Frontal cortex (tissue), 4 donors: ENCODE results near the gene ATP11A. TPM values are rescaled to one million over a fixed set of nuclear protein-coding genes. Genes with fewer than 3 reads are reported as not detected.

Experiments
- DNase-seq, 2 donors: peaks; one replicate each; pipeline ENCODE4 v3.0.0; 2012; ENCODE audit warnings: low spot score in 2 of 2
- FAIRE-seq: peaks from 2 replicates; lab custom pipeline; 2012; peaks lifted over from hg19 to GRCh38; lab: Jason Lieb, UNC
- total RNA-seq: library from RNA; depleted of rRNA; stranded (reverse); fragments of >200 nt; gene quantifications from one replicate; pipeline ENCODE4 v1.2.3, GENCODE V29; 2014
- donor health status: control.
- donor health status: control.
- donor health status: control.

The ATP11A gene
- total RNA-seq, 1 donor from 2014 or later = 6.9 TPM

GRCh38 chr13:112688560-112689302 is 1.1 kb upstream of the ATP11A start:
- FAIRE-seq (no peak), DNase-seq (no peak)

GRCh38 chr13:112690283-112690929 is 568 bp downstream of the ATP11A start:
- no peak for FAIRE-seq
- peak in 1 of 2 donors; percentile 56 for DNase-seq

DNA sequence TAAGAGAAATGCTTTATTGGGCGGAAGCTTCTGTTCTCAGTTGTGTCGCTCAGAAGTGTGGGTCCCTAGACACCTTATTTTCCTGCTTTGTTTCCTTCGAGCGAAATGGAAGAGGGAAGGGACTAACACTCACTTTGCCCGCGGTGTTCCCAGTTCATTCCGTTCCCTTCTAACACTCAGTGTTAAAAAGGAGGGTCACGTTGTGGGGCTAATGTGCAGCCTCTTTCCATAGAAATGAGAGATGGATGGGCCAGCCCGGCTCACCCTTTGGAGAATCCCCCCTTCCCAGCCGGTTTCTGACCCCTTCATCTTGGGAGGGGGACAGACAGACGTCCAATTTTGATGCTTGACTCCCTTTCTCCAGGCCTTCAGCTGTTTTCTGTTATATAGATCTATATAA is 2.3 kb downstream of the ATP11A start:
- no peak for DNase-seq

GRCh38 chr13:112692586-112692985 is 2.7 kb downstream of the ATP11A start:
- no peak for FAIRE-seq
- no peak for DNase-seq

More for the DNA sequence above, 2.3 kb downstream of the ATP11A start:
- FAIRE-seq = no peak

DNA sequence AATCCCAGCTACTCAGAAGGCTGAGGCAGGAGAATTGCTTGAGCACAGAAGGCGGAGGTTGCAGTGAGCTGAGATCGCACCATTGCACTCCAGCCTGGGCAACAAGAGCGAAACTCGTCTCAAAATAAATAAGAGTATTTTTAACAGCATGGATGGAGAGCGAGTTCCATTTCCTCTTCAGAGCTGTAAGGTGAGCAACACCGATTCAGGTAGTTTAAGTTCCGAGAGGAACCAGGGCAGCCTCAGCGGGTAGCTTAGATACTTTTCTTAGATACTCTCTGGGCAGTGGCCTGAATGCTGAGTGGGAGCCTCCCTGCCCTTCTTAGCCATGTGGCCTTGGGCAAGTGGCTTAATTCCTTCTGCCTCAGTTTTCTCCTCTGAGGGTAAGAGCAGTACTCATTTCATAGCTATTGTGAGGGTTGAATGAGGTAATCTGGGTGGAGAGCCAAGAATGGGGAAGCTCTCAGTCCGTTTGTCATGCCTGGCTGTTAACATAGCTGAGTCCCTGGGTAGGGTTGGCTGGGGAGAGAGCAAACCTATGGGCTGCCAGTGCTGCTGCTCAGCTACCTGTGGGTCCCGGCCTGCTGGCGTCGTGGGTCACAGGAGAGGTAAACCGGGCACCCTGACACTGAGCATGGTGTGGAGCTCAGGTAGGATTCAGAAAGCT is 4.1 kb downstream of the ATP11A start:
- FAIRE-seq (no peak), DNase-seq (no peak)

DNA sequence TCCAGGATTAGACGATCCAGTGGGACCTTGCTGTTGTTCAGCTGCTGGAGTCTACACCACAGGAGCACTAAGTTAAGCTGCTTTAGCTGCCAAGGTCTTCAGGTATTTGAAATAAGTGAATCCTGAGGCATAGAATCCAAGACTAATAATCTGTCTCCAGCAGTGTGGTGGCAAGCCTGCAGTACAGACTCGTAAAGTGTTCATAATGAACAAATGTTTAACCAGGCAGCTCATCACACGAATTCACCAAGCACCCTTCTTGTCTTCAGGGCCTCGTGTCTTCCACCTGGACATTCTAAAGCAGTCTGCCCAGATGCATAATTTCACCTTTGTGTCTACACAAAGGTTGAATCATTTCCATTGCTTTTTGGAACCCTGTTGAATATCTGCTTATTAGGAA is 5.3 kb downstream of the ATP11A start:
- FAIRE-seq (no peak), DNase-seq (no peak)

DNA sequence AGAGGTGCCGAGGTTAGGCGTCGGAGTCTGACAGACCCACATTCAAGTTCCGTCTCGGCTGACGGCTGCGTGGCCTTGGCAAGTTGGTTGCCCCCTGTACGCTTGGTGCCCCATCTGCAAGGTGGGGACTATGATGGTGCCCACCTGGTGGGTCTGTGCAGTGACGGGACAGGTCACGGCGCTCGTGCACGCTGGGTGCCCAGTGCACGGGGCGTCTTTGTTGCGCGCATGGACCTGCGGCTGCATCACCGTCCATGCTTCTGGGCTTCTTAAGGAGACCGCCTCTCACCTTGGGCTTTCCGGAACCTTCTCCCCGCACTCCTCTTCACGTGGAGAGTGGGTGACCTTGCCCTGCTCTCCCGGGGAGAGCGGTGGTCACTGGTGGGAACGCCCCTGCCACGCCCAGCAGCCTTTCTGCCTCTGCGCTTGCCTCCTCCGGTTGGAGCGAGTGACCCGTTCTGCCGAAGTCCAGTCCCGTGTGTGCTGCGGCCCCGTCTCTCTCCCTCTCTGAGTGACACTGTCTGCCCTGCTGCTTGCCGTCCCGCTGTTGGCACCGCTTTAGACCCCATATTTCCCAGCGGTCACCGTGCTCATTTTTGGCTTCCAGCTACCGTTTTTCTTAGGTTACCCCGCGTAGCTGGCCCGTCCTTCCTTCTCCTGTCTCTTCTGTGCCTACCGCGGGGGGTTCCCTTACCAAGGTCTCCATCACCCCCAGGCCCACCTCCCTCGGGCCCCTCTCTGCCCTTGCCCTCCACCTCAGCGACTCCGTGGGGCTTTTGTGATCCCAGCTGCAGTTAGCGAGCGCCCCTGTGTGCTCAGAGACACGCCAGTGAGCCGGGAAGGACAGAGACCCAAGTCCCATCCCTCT is 6.4 kb downstream of the ATP11A start:
- DNase-seq = no peak
- FAIRE-seq = no peak

DNA sequence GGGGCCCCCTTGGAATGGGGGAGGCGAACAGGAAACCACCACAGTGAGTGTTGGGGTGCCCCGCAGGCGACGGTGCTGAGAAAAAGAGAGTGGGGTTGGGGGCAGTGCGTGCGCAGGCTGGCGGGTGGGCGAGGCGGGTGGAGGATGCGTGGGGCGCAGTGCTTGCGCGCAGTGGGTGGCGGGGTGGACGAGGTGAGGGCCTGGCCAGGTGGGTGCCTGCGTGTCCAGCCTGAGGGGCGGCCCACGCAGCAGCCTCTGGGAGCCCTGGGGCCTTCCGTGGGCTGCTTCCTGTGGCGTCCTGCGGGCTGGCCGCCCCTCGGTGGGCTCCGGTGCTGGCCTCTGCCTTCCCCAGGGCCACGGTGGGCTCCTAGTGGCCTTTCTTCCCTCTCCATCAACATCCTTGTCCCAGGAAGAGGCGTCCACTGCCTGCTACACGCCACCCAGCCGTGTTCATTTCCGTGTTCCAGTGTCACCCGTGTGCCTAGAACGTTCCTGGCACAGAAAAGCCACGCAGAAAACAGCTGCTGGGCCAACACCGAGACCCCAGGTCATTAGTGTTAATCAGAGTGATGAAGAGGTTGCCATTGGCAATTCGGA is 7.1 kb downstream of the ATP11A start:
- DNase-seq (no peak), FAIRE-seq (no peak)

GRCh38 chr13:112697756-112698655 is 8.2 kb downstream of the ATP11A start:
- no peak for DNase-seq
- no peak for FAIRE-seq

GRCh38 chr13:112699322-112699918 is 9.6 kb downstream of the ATP11A start:
- FAIRE-seq (no peak), DNase-seq (no peak)

DNA sequence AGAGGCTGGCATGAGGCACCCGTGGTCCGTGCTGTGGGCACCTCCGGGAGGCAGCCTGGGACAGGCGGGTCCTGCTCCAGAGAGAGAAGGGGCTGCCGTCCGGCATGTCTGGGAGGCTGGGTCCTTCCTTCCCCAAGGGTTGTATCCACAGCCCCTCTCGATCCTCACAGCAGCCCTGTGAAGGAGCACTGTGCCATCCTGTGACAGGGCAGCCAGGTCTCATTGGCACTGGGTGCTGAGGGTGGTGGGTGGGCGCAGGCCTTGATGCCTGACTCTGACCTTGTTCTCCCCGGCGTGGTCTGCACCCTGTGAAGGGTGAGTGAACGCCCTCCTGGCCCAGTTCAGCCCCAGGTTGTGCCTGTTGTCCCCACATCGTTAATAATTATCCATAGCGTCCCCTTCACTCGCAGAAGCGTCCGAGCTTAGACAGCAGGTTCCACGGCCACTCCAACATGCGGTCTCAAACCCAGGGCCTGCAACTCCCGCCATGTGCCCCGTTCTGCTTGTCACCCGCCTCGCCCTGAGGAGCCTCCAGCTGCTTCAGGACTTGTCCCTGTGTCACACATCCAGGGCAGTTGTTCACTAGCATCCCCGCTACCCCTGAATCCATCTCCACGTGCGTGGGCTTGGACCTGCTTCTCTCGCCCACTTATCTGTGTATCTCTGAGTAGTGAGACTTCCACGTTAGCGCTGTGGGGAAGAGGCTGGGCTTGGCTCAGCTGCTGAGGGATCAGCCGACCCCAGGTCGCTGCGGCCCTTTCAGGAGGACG is 10.6 kb downstream of the ATP11A start:
- DNase-seq = no peak
- FAIRE-seq = no peak

GRCh38 chr13:112702341-112702985 is 12.6 kb downstream of the ATP11A start:
- FAIRE-seq = no peak
- DNase-seq = no peak

GRCh38 chr13:112702986-112703379 is 13.1 kb downstream of the ATP11A start:
- DNase-seq = no peak

GRCh38 chr13:112703449-112704284 is 13.8 kb downstream of the ATP11A start:
- DNase-seq (no peak), FAIRE-seq (no peak)

More at GRCh38 chr13:112702986-112703379, 13.1 kb downstream of the ATP11A start:
- no peak for FAIRE-seq

DNA sequence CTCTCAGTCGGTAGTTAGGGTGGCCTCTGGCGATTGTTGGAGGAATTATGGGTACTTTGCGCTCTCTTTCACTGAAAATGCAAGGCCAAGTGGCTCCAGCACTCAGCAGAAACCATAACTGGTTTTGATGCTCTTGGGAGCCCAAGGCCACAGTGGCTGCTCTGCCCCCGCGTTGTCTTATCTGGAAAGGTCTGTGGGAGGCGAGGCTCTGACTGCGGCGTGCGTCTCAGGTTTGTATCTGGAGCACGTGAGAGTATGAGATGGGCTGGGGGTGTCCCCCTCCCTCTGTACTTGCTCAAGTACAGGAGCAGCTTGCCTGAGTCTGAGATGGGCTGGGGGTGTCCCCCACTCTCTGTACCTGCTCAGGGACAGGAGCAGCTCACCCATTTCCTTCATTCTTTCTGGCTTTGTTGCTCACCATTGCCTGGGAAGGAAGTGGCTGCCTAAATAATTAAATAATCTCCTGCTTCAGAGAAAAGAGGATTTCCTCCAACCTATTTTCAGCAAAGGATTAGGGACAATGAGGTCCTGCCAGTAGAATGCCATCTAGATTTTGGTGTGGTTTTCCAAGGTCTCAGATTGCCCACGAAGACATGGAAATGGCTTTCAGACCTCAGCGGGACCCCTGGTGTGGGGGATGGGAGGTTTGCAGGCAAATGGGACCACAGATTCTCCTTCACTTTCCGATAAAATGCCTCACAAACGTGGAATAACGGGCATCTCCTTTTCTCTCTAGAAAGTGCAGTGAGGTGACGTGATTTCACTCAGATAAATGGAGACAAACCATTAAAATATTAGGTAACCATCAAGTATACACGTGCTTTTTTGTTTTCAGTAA is 14.7 kb downstream of the ATP11A start:
- FAIRE-seq (no peak), DNase-seq (no peak)
